Measurements from ENCODE around the gene NOXO1. TPM values are rescaled to one million over a fixed set of nuclear protein-coding genes. Genes with fewer than 3 reads are reported as not detected.

Gene NOXO1
- total and polyA plus RNA-seq, 12 donors, result 0.28 to 3.3 (median 0.53) TPM; not detected in 7

- DNase-seq, result peak in 1 of 7 donors; percentile 18
- Histone ChIP-seq H3K36me3 (replicated peaks in 1 of 2) (no peaks in the 10 kb centered on the region), H3K27ac (no peak overlapping the region), H3K9me3 (replicated peaks in 1 of 3) (no peaks in the 10 kb centered on the region), H3K27me3 (no peaks in the 10 kb centered on the region), H3K4me3 (no peak overlapping the region), H3K4me1 (replicated peaks in 1 of 2) (peaks cover 7 to 11% of the 10 kb centered on the region in 2 donors)
- TF ChIP-seq, protein P1, sequence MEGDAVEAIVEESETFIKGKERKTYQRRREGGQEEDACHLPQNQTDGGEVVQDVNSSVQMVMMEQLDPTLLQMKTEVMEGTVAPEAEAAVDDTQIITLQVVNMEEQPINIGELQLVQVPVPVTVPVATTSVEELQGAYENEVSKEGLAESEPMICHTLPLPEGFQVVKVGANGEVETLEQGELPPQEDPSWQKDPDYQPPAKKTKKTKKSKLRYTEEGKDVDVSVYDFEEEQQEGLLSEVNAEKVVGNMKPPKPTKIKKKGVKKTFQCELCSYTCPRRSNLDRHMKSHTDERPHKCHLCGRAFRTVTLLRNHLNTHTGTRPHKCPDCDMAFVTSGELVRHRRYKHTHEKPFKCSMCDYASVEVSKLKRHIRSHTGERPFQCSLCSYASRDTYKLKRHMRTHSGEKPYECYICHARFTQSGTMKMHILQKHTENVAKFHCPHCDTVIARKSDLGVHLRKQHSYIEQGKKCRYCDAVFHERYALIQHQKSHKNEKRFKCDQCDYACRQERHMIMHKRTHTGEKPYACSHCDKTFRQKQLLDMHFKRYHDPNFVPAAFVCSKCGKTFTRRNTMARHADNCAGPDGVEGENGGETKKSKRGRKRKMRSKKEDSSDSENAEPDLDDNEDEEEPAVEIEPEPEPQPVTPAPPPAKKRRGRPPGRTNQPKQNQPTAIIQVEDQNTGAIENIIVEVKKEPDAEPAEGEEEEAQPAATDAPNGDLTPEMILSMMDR (IDR thresholded peaks at IDR 0.05), result no peak
- TF ChIP-seq POLR2A (IDR thresholded peaks at IDR 0.05), result no peak
- intact Hi-C loops (cut with DNase I), result no loop called here
- WGBS, 4 donors, result 80 to 87% (median 85%) methylated on average over 15 to 19 of the region's 19 CpGs
Measured at GRCh38 chr16:1945559-1946391, 35.5 kb downstream of the NOXO1 start.

DNA sequence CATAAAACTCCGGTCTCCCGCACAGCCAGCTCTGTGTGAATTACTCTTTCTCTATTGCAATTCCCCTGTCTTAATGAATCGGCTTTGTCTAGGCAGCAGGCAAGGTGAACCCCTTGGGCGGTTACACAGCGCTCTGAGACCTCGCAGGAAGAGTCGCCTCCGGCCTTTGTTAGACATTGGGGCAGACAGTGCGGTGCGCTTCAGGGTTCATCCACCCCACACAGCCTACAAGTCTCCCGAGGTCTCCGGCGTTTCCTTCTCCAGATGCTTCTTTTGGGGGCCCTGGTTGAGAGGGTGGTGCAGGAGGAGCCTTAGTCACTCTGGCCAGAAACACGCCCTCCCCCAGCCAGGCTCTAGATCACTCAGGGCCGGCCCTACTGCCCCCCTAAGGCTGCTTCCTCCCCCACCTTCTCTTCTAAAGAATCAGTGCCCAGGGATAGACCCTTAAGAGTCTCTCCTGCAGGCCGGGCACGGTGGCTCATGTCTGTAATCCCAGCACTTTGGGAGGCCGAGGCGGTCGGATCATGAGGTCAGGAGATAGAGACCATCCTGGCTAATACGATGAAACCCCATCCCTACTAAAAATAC is 36.6 kb downstream of the NOXO1 start:
- Histone ChIP-seq H3K4me1 (replicated peaks in 1 of 2) (peaks cover 7 to 11% of the 10 kb centered on the region in 2 donors), H3K9me3 (replicated peaks in 1 of 3) (no peaks in the 10 kb centered on the region), H3K27ac (no peak overlapping the region), H3K36me3 (replicated peaks in 1 of 2) (peaks cover 0 to 8% of the 10 kb centered on the region in 2 donors), H3K27me3 (no peaks in the 10 kb centered on the region), H3K4me3 (no peak overlapping the region)
- peak in 1 of 7 donors; percentile 19 for DNase-seq
- TF ChIP-seq POLR2A (IDR thresholded peaks at IDR 0.05), result no peak
- TF ChIP-seq, protein P1 (IDR thresholded peaks at IDR 0.05), result no peak
- intact Hi-C loops (cut with DNase I), result no loop called here
- 89 to 93% (median 90%) methylated on average over 16 to 21 of the region's 21 CpGs for WGBS, 4 donors

DNA sequence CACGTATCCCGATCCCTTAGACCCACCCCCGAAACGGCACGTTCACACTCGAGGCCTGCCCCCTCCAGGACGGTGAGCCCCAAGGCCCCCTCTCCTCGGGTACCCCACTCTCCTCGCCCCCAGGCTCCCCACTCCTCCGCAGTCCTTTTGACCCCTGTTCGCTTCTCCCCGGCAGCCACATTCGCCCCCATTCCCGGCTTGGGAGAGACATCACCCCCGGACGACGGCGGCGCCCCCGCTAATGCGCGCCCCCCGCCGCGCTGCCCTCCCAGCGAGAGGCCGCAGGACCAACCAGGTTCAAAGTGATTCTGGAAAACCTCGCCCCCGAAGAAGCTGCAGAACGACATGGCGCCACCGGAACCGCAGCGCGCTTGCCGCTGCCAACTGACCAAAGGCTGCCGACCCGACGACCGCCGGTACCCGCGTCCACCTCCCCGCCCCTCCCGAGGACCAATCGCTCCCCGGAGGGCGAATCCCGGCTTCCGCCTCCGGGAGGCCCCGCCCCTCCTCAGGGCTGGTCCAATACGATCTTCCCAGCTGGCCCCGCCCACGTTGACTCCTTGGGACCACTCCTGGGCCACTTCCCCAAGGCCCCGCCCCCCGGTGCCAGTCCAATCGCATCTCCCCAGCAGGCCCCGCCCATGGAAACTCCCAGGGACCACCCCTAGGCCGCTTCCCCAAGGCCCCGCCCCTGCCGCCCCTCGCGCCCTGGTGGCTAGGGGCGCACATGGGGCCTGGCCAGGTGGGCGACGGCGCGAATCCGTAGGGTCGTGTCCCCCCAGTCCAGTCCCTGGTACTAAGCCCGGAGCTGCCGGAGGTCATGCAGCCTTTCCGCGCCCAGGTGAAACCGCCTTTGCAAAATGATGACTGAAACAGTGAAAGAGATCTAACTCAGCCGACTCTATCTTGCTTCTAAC is 38.2 kb downstream of the NOXO1 start, which contains the start of gene MSRB1:
Gene MSRB1 (minus strand): TSS at position 390 of the 917 bp plus-strand sequence. CDS start 43 bp downstream, at position 347.
- H3K4me3 ChIP-seq, result peak within 1 kb of the TSS; percentile 49 to 86 (median 58)
- peak; percentile 99 to 100 (median 100) for DNase-seq
- no peaks in the 10 kb centered on the region for H3K9me3 ChIP-seq (replicated peaks in 1 of 3)
- H3K4me1 ChIP-seq (replicated peaks in 1 of 2), result peaks cover 7 to 11% of the 10 kb centered on the region in 2 donors
- H3K27me3 ChIP-seq, result no peaks in the 10 kb centered on the region
- WGBS, 4 donors, result 0 to 1% (median 1%) methylated on average over 20 to 77 of the region's 77 CpGs
- peak; percentile 83 to 90 for TF ChIP-seq POLR2A (IDR thresholded peaks at IDR 0.05)
- TF ChIP-seq, protein P1 (IDR thresholded peaks at IDR 0.05), result peak in 2 of 6 experiments; percentile 7 to 22
- H3K36me3 ChIP-seq (replicated peaks in 1 of 2), result peaks cover 0 to 24% of the 10 kb centered on the region in 2 donors
- intact Hi-C loops (cut with DNase I), result no loop called here
- H3K27ac ChIP-seq, result peak within 1 kb of the TSS in 3 of 5 donors; percentile 40 to 88 (median 40)

Data from adrenal gland (tissue), 12 donors.